H1 (cell line): ENCODE data around the gene GDPD5. TPM values are rescaled to one million over a fixed set of nuclear protein-coding genes. Genes with fewer than 3 reads are reported as not detected.

Source experiments
- CHD2 ChIP-seq: IDR thresholded peaks from 2 replicates; pipeline ENCODE4 v1.6.1; 2012; ENCODE audit warnings: low read length, improper control_type of control experiment
- CREB1 ChIP-seq: IDR thresholded peaks from 2 replicates; pipeline ENCODE4 v1.6.1; 2012; ENCODE audit warnings: inconsistent platforms
- JUND ChIP-seq: IDR thresholded peaks from 2 replicates; pipeline ENCODE4 v1.6.1; 2011; ENCODE audit warnings: mild to moderate bottlenecking, improper control_type of control experiment, low read length
- RBBP5 ChIP-seq: IDR thresholded peaks from 2 replicates; pipeline ENCODE4 v1.7.1; 2012; ENCODE audit warnings: low read depth, mild to moderate bottlenecking, inconsistent platforms, low read length, moderate library complexity, borderline replicate concordance
- ZNF274 ChIP-seq: IDR thresholded peaks from 2 replicates; pipeline ENCODE4 v1.7.0; 2012; ENCODE audit warnings: low read length, borderline replicate concordance; ENCODE audit errors: extremely low read depth
- polyA plus RNA-seq, 7 experiments: library from polyadenylated mRNA; depleted of rRNA in 3 of 7; stranded (reverse) in 5 of 7; unstranded in 2 of 7; fragments of >200 nt in 5 of 7; fragments of 200-250 nt in 2 of 7; gene quantifications; 1 replicate in 5 of 7; 2 replicates in 1 of 7; 4 replicates in 1 of 7; pipeline versions ENCODE4 v1.2.1 to v1.2.3, GENCODE V29; 2011 to 2013; ENCODE audit warnings: missing spikeins in 2 of 7, mixed read lengths in 2 of 7
- total RNA-seq: library from RNA; stranded (reverse); fragmentation: NEBNext Ultra II Directional; extraction: Animal tissue kit (Norgen Biotek cat#: 25700); gene quantifications from 2 replicates; pipeline ENCODE4 v1.2.1, GENCODE V29; 2021
- TF ChIP-seq, protein P1 (sequence below): fragments of 300-600 bp; sonication (generic); IDR thresholded peaks from 2 replicates; pipeline ENCODE4 v1.7.1; 2012; ENCODE audit warnings: low read length, moderate library complexity, mild to moderate bottlenecking, inconsistent platforms; ENCODE audit not compliant: insufficient replicate concordance
- TF ChIP-seq, protein P2 (sequence below): IDR thresholded peaks from 2 replicates; pipeline ENCODE4 v1.6.1; 2011; ENCODE audit warnings: low read length, improper control_type of control experiment
- TF ChIP-seq, protein P3 (sequence below): IDR thresholded peaks from 2 replicates; pipeline ENCODE4 v1.6.1; 2011; ENCODE audit warnings: low read depth, mild to moderate bottlenecking, low read length; ENCODE audit not compliant: insufficient read depth

GDPD5 gene
- total and polyA plus RNA-seq, 2 of the 8 experiments (the other 6 are each of a cell fraction or from before 2014, with no cell fraction given), result 7.8 to 8.6 TPM

DNA sequence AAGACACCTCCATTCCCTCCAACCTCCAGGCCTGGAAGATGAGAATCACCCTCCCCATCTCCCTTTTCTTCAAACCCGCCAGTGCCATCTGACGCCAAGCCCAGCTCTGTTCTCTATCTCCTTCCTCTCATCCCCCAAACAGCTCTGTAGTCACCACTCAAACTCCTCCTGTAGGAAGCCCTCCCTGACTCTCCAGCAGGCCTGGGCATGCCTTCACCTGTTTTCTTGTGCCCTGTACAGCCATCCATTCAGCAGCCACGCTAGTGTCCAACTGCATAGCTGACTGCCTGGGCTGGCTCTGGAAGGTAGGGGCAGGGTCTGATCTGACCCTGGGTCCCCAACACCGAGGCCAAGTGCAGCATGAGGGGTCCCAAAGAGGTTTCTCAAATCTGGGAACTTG, 25.0 kb downstream of the GDPD5 start (continued):
- TF ChIP-seq, protein P1, sequence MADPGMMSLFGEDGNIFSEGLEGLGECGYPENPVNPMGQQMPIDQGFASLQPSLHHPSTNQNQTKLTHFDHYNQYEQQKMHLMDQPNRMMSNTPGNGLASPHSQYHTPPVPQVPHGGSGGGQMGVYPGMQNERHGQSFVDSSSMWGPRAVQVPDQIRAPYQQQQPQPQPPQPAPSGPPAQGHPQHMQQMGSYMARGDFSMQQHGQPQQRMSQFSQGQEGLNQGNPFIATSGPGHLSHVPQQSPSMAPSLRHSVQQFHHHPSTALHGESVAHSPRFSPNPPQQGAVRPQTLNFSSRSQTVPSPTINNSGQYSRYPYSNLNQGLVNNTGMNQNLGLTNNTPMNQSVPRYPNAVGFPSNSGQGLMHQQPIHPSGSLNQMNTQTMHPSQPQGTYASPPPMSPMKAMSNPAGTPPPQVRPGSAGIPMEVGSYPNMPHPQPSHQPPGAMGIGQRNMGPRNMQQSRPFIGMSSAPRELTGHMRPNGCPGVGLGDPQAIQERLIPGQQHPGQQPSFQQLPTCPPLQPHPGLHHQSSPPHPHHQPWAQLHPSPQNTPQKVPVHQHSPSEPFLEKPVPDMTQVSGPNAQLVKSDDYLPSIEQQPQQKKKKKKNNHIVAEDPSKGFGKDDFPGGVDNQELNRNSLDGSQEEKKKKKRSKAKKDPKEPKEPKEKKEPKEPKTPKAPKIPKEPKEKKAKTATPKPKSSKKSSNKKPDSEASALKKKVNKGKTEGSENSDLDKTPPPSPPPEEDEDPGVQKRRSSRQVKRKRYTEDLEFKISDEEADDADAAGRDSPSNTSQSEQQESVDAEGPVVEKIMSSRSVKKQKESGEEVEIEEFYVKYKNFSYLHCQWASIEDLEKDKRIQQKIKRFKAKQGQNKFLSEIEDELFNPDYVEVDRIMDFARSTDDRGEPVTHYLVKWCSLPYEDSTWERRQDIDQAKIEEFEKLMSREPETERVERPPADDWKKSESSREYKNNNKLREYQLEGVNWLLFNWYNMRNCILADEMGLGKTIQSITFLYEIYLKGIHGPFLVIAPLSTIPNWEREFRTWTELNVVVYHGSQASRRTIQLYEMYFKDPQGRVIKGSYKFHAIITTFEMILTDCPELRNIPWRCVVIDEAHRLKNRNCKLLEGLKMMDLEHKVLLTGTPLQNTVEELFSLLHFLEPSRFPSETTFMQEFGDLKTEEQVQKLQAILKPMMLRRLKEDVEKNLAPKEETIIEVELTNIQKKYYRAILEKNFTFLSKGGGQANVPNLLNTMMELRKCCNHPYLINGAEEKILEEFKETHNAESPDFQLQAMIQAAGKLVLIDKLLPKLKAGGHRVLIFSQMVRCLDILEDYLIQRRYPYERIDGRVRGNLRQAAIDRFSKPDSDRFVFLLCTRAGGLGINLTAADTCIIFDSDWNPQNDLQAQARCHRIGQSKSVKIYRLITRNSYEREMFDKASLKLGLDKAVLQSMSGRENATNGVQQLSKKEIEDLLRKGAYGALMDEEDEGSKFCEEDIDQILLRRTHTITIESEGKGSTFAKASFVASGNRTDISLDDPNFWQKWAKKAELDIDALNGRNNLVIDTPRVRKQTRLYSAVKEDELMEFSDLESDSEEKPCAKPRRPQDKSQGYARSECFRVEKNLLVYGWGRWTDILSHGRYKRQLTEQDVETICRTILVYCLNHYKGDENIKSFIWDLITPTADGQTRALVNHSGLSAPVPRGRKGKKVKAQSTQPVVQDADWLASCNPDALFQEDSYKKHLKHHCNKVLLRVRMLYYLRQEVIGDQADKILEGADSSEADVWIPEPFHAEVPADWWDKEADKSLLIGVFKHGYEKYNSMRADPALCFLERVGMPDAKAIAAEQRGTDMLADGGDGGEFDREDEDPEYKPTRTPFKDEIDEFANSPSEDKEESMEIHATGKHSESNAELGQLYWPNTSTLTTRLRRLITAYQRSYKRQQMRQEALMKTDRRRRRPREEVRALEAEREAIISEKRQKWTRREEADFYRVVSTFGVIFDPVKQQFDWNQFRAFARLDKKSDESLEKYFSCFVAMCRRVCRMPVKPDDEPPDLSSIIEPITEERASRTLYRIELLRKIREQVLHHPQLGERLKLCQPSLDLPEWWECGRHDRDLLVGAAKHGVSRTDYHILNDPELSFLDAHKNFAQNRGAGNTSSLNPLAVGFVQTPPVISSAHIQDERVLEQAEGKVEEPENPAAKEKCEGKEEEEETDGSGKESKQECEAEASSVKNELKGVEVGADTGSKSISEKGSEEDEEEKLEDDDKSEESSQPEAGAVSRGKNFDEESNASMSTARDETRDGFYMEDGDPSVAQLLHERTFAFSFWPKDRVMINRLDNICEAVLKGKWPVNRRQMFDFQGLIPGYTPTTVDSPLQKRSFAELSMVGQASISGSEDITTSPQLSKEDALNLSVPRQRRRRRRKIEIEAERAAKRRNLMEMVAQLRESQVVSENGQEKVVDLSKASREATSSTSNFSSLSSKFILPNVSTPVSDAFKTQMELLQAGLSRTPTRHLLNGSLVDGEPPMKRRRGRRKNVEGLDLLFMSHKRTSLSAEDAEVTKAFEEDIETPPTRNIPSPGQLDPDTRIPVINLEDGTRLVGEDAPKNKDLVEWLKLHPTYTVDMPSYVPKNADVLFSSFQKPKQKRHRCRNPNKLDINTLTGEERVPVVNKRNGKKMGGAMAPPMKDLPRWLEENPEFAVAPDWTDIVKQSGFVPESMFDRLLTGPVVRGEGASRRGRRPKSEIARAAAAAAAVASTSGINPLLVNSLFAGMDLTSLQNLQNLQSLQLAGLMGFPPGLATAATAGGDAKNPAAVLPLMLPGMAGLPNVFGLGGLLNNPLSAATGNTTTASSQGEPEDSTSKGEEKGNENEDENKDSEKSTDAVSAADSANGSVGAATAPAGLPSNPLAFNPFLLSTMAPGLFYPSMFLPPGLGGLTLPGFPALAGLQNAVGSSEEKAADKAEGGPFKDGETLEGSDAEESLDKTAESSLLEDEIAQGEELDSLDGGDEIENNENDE, result no peak
- TF ChIP-seq ZNF274, result no peak
- no peak for TF ChIP-seq JUND
- TF ChIP-seq RBBP5, result no peak
- no peak for TF ChIP-seq CREB1
- no peak for TF ChIP-seq CHD2
- TF ChIP-seq, protein P2, sequence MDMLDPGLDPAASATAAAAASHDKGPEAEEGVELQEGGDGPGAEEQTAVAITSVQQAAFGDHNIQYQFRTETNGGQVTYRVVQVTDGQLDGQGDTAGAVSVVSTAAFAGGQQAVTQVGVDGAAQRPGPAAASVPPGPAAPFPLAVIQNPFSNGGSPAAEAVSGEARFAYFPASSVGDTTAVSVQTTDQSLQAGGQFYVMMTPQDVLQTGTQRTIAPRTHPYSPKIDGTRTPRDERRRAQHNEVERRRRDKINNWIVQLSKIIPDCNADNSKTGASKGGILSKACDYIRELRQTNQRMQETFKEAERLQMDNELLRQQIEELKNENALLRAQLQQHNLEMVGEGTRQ, result no peak
- TF ChIP-seq, protein P3, sequence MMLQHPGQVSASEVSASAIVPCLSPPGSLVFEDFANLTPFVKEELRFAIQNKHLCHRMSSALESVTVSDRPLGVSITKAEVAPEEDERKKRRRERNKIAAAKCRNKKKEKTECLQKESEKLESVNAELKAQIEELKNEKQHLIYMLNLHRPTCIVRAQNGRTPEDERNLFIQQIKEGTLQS, result no peak
